Erythroblast (primary cell): ENCODE data around the gene VAMP4.
A peak's percentile ranks its signal among the peaks of the same experiment; 100 is the strongest.

Source experiments
- DNase-seq, 2 experiments: peaks; one replicate each; lab custom pipeline; 2025; lab: John Stamatoyannopoulos, UW
- GATA1 ChIP-seq: IDR thresholded peaks from 2 replicates; pipeline ENCODE4 v1.6.1; 2011; ENCODE audit warnings: low read depth, mild to moderate bottlenecking, control low read depth, low read length, moderate library complexity
- POLR2A ChIP-seq: IDR thresholded peaks from 2 replicates; pipeline ENCODE4 v1.6.1; 2011; ENCODE audit warnings: mild to moderate bottlenecking, low read length

Gene VAMP4

DNA sequence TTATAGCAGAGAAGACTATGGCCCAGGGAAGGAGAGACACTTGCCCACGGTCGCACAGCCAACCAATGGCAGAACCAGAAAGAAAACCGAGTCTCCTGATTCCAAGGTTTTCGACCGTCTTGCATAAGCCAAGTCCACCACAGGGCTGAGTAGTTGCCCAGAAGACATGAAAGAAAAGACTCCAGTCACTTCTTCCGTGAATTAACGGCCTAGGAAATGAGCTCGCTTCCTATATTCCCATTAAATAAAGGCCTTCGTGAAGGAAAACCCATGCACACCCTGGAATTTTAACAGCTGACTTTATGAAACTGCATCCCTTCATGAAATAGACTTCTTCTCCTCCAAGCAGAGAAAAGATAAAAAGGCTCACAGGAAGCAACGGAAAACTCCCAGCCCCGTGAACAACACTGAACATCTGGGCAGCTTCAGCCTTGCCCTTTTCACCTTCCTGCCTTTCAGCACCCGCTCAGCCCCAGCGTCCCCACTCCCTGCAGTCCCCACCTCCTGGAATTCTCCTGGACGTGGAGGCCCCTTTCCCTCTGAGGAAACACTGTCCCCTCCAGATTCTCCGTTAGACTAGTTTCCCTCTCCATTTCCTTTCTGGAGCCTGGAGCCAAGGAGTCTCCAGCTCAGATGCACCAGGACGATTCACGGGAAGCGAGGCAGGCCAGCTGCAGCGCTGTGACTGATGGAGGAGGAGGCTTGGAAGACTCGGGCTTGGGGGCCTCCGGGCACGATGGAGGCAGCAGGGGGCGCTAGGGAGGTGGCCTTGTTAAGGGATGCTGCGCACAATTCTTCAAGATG is 86.7 kb downstream of the VAMP4 start:
- peak; percentile 74 to 81 for DNase-seq
- no peak for TF ChIP-seq POLR2A
- no peak for TF ChIP-seq GATA1

- DNase-seq, result no peak
- TF ChIP-seq POLR2A, result no peak
- no peak for TF ChIP-seq GATA1
Measured at GRCh38 chr1:171654201-171654941, 87.5 kb downstream of the VAMP4 start.

DNA sequence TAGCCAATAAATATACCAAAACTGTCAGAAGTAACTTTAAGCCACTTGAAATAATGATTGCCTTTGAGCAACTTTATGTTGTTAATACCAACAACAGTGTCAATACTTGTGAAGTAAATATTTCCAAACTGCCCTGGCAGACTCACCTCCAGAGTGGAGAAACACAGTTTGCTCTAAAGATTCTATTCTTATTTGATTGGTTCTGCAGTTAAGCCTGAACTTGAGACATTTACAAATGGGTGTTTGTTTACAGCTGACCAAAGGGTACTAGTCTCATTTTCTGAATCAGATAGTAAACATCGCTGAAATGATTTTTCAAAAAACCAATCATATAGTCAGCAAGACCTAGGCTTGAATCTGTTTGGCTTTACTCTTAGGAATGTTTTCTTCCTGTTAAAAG is 88.1 kb downstream of the VAMP4 start:
- TF ChIP-seq POLR2A (no peak), GATA1 (no peak)
- DNase-seq, result no peak

- no peak for TF ChIP-seq POLR2A
- TF ChIP-seq GATA1, result no peak
- DNase-seq, result no peak
Measured at GRCh38 chr1:171652234-171652822, 89.5 kb downstream of the VAMP4 start, which contains the start of gene MYOC. Gene MYOC, minus strand, starts transcription at chr1:171652688. Its CDS starts 77 bp downstream, at chr1:171652611.
